Esophagus squamous epithelium (tissue), 4 donors: Measurements from ENCODE around the gene MOCS3.

Experiments used
- POLR2A ChIP-seq, 4 donors: fragments of 450-650 bp; IDR thresholded peaks; one replicate each; pipeline ENCODE4 v1.6.1; 2017; ENCODE audit warnings: antibody characterized with exemption in 4 of 4, mild to moderate bottlenecking in 4 of 4, moderate library complexity in 3 of 4
- TF ChIP-seq, protein P1 (sequence below), 6 experiments: fragments of 450-650 bp in 4 of 6; fragments of 200-600 bp in 2 of 6; sonication (generic) in 2 of 6; IDR thresholded peaks; one replicate each; pipeline ENCODE4 v1.5.1; 2016 to 2019; ENCODE audit warnings: antibody characterized with exemption in 6 of 6, mild to moderate bottlenecking in 4 of 6, moderate library complexity in 4 of 6

- TF ChIP-seq, protein P1, sequence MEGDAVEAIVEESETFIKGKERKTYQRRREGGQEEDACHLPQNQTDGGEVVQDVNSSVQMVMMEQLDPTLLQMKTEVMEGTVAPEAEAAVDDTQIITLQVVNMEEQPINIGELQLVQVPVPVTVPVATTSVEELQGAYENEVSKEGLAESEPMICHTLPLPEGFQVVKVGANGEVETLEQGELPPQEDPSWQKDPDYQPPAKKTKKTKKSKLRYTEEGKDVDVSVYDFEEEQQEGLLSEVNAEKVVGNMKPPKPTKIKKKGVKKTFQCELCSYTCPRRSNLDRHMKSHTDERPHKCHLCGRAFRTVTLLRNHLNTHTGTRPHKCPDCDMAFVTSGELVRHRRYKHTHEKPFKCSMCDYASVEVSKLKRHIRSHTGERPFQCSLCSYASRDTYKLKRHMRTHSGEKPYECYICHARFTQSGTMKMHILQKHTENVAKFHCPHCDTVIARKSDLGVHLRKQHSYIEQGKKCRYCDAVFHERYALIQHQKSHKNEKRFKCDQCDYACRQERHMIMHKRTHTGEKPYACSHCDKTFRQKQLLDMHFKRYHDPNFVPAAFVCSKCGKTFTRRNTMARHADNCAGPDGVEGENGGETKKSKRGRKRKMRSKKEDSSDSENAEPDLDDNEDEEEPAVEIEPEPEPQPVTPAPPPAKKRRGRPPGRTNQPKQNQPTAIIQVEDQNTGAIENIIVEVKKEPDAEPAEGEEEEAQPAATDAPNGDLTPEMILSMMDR (IDR thresholded peaks at IDR 0.05) = no peak
- TF ChIP-seq POLR2A (IDR thresholded peaks at IDR 0.05) = no peak
These were observed 4.8 kb upstream of the MOCS3 start for GRCh38 chr20:50953821-50954220.
